GM18951 (cell line): ENCODE measurements around the gene TLDC2.
"Not testable (repeated sequence)": the region's sequence is repeated elsewhere in the genome, so short reads cannot be mapped to it uniquely, and the experiment has no call there.

Source experiments
- POLR2A ChIP-seq: IDR thresholded peaks from 4 replicates; pipeline ENCODE4 v1.6.1; 2011; ENCODE audit warnings: mild to moderate bottlenecking; ENCODE audit not compliant: insufficient read length, insufficient read depth; ENCODE audit errors: extremely low read depth
- in situ Hi-C: fragments of 300-500 bp; cut with MboI; formaldehyde crosslinking; loops from one replicate; pipeline ENCODE4 v1.12.0; 2022; ENCODE audit warnings: low sequenced_read_pairs, mixed read lengths, inconsistent platforms; ENCODE audit not compliant: unreplicated experiment

Gene TLDC2

GRCh38 chr20:36887752-36888090, 11.8 kb downstream of the TLDC2 start:
- no peak for TF ChIP-seq POLR2A
- in situ Hi-C loops: loop anchor here (25.0 kb wide), 1 partner anchor 275 kb away; the partner anchor contains the start of gene RAB5IF

- in situ Hi-C loops: loop anchor here (25.0 kb wide), 1 partner anchor 277 kb away; the partner anchor contains the start of gene RAB5IF
- TF ChIP-seq POLR2A: no peak
Observed at GRCh38 chr20:36888880-36889516, 13.1 kb downstream of the TLDC2 start.

- in situ Hi-C loops: loop anchor here (25.0 kb wide), 1 partner anchor 278 kb away; the partner anchor contains the start of gene RAB5IF
- TF ChIP-seq POLR2A: no peak
Observed at GRCh38 chr20:36890586-36890985, 14.6 kb downstream of the TLDC2 start.

GRCh38 chr20:36891211-36891610, 15.3 kb downstream of the TLDC2 start:
- no peak for TF ChIP-seq POLR2A
- in situ Hi-C loops: loop anchor here (25.0 kb wide), 1 partner anchor 279 kb away; the partner anchor contains the start of gene RAB5IF

- in situ Hi-C loops: loop anchor here (25.0 kb wide), 1 partner anchor 282 kb away; the partner anchor contains the start of gene RAB5IF
Observed at GRCh38 chr20:36893801-36894200, 17.9 kb downstream of the TLDC2 start.

GRCh38 chr20:36895036-36895435, 19.1 kb downstream of the TLDC2 start:
- TF ChIP-seq POLR2A: no peak
- in situ Hi-C loops: loop anchor here (25.0 kb wide), 1 partner anchor 283 kb away; the partner anchor contains the start of gene RAB5IF

More at GRCh38 chr20:36893801-36894200, 17.9 kb downstream of the TLDC2 start:
- no peak for TF ChIP-seq POLR2A

- no peak for TF ChIP-seq POLR2A
- in situ Hi-C loops: no loop called here
Observed at GRCh38 chr20:36904690-36905089, 28.8 kb downstream of the TLDC2 start.

- in situ Hi-C loops: not testable (repeated sequence)
Observed at GRCh38 chr20:36905566-36905965, 29.6 kb downstream of the TLDC2 start.

GRCh38 chr20:36906086-36906485, 30.1 kb downstream of the TLDC2 start:
- in situ Hi-C loops: not testable (repeated sequence)

- in situ Hi-C loops: no loop called here
- no peak for TF ChIP-seq POLR2A
Observed at GRCh38 chr20:36908603-36909002, 32.7 kb downstream of the TLDC2 start.

GRCh38 chr20:36916199-36916598, 40.3 kb downstream of the TLDC2 start:
- TF ChIP-seq POLR2A: no peak
- in situ Hi-C loops: no loop called here

GRCh38 chr20:36917240-36917639, 41.3 kb downstream of the TLDC2 start:
- TF ChIP-seq POLR2A: no peak
- in situ Hi-C loops: no loop called here

- in situ Hi-C loops: no loop called here
- no peak for TF ChIP-seq POLR2A
Observed at GRCh38 chr20:36917943-36918342, 42.0 kb downstream of the TLDC2 start.

- in situ Hi-C loops: no loop called here
- TF ChIP-seq POLR2A: no peak
Observed at GRCh38 chr20:36919715-36920333, 43.9 kb downstream of the TLDC2 start.

GRCh38 chr20:36920334-36920730, 44.4 kb downstream of the TLDC2 start:
- in situ Hi-C loops: no loop called here
- no peak for TF ChIP-seq POLR2A
